Measurements from ENCODE around the gene TMEM183A.

The TMEM183A gene

GRCh38 chr1:203073469-203073868 lies 66.3 kb downstream of the TMEM183A start:
- no peak for DNase-seq
